GM12874 (cell line): ENCODE results near the gene SSTR3.

Experiments
- TF ChIP-seq, protein P1 (sequence below): IDR thresholded peaks from 2 replicates; pipeline ENCODE4 v1.5.1; 2011; ENCODE audit warnings: low read depth, mild to moderate bottlenecking, control low read depth, low read length, moderate library complexity; ENCODE audit not compliant: insufficient read depth

Gene SSTR3

GRCh38 chr22:37240941-37241320 lies 28.7 kb upstream of the SSTR3 start:
- TF ChIP-seq, protein P1, sequence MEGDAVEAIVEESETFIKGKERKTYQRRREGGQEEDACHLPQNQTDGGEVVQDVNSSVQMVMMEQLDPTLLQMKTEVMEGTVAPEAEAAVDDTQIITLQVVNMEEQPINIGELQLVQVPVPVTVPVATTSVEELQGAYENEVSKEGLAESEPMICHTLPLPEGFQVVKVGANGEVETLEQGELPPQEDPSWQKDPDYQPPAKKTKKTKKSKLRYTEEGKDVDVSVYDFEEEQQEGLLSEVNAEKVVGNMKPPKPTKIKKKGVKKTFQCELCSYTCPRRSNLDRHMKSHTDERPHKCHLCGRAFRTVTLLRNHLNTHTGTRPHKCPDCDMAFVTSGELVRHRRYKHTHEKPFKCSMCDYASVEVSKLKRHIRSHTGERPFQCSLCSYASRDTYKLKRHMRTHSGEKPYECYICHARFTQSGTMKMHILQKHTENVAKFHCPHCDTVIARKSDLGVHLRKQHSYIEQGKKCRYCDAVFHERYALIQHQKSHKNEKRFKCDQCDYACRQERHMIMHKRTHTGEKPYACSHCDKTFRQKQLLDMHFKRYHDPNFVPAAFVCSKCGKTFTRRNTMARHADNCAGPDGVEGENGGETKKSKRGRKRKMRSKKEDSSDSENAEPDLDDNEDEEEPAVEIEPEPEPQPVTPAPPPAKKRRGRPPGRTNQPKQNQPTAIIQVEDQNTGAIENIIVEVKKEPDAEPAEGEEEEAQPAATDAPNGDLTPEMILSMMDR: no peak

- TF ChIP-seq, protein P1: no peak
Observed at GRCh38 chr22:37240240-37240940, 28.1 kb upstream of the SSTR3 start.

GRCh38 chr22:37239336-37240239 lies 27.3 kb upstream of the SSTR3 start:
- TF ChIP-seq, protein P1: no peak

- TF ChIP-seq, protein P1: no peak
Observed at GRCh38 chr22:37237371-37238268, 25.3 kb upstream of the SSTR3 start.

DNA sequence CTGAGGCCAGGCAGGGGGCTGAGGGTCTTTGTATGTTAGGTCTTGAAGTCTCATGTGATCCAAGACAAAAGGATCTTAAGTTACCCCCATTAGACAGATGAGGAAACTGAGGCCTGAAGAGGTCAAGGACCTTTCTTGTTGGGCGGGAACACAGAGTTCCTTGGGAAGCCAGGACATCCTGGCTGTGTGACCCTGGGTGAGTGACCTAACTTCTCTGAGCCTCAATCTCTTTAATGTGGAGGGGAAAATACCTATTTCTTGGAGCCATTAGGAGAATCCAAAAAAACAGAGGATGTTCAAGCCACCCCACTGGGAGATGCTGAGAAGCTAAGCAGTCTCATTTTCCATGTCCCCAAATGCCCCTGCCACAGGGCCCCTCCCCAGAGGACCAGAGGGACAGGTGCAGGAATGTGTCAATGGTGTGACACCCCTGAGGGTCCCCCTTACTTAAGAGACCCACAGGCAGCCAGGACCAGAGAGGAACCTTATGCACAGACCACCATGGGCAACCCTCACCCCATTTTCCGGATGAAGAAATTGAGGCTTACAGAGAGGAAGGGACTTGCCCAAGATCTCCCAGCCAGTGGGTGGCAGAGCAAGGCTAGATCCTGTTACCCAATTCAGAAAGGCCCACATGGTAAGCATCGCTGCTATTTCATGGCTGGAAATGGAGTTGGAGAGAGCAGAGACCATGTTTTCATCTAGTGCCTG lies 23.8 kb upstream of the SSTR3 start:
- TF ChIP-seq, protein P1: no peak

GRCh38 chr22:37234736-37235711 lies 22.7 kb upstream of the SSTR3 start:
- TF ChIP-seq, protein P1: no peak
